Heart left ventricle (tissue), 13 donors: ENCODE measurements around the gene MAP1B.

ENCODE experiments used
- POLR2A ChIP-seq, 2 donors: fragments of 450-650 bp; IDR thresholded peaks; one replicate each; pipeline ENCODE4 v1.6.1; 2017; ENCODE audit warnings: antibody characterized with exemption in 2 of 2, mild to moderate bottlenecking in 2 of 2, moderate library complexity in 2 of 2
- TF ChIP-seq, protein P1 (sequence below), 12 donors: fragments of 200-600 bp; sonication (generic) in 4 of 12; IDR thresholded peaks; one replicate each; pipeline versions ENCODE4 v1.5.0 to v1.8.0; 2018 to 2022; ENCODE audit warnings: antibody characterized with exemption in 12 of 12, mild to moderate bottlenecking in 5 of 12
- donor health status: ischemic (EF 13 %, LVEDD 7.1; RV severe dilation, severe dysfunction).
- donor health status: DM: no; HTN: yes; CAD: no.
- donor health status: DM: no; HTN: no; CAD: no.
- donor health status: ischemic (EF 25% LVEDD 6.9; RV normal size, moderate dysfunction).
- donor health status: ischemic (EF 25% LVEDD 5.7; RV mildly dilated, moderate dysfunction).
- donor health status: ischemic (EF 35%, LVEDD 5.7; RV mildly dilated, moderate dysfunction).
- donor health status: nonischemic (EF 11% LVEDD 7.7; RV severe dilation, severe dysfunction).
- donor health status: DM: yes; HTN: yes; CAD: no.
- donor health status: PGD.
- donor health status: ischemic (EF 29% LVEDD 5.4; RV normal size, mild dysfunction).
- donor health status: nonischemic (EF 23%, LVEDD 6.1; RV moderate dilation, normal function).

DNA sequence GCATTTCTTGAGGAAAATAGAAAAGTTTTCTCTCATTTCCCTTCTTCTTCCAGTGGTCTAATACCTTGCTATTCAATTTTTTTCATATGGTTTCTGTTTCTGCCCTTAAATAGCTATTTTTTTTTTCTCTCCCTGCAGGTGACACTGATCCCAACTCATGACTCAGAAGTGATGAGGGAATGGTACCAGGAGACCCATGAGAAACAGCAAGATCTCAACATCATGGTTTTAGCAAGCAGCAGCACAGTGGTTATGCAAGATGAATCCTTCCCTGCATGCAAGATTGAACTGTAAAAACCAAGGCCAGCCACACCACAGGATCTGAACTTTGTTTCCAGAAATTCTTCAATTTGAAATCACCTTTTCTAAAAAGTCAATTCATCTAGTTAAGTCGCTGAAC lies 97.7 kb downstream of the MAP1B start:
- TF ChIP-seq, protein P1, sequence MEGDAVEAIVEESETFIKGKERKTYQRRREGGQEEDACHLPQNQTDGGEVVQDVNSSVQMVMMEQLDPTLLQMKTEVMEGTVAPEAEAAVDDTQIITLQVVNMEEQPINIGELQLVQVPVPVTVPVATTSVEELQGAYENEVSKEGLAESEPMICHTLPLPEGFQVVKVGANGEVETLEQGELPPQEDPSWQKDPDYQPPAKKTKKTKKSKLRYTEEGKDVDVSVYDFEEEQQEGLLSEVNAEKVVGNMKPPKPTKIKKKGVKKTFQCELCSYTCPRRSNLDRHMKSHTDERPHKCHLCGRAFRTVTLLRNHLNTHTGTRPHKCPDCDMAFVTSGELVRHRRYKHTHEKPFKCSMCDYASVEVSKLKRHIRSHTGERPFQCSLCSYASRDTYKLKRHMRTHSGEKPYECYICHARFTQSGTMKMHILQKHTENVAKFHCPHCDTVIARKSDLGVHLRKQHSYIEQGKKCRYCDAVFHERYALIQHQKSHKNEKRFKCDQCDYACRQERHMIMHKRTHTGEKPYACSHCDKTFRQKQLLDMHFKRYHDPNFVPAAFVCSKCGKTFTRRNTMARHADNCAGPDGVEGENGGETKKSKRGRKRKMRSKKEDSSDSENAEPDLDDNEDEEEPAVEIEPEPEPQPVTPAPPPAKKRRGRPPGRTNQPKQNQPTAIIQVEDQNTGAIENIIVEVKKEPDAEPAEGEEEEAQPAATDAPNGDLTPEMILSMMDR (IDR thresholded peaks at IDR 0.05) = no peak
- no peak for TF ChIP-seq POLR2A (IDR thresholded peaks at IDR 0.05)
